HG03469 (cell line): ENCODE results near the gene SPARC.
"Not testable (repeated sequence)": the region's sequence is repeated elsewhere in the genome, so short reads cannot be mapped to it uniquely, and the experiment has no call there.

Experiments
- ATAC-seq: cut with Tn5 transposase; IDR thresholded peaks from one replicate; pipeline ENCODE4 v1.9.1; 2021; ENCODE audit warnings: mild to moderate bottlenecking, moderate library complexity, moderate number of reproducible peaks; ENCODE audit not compliant: unreplicated experiment

SPARC gene

GRCh38 chr5:151686674-151687407 is at the start of gene SPARC:
SPARC (minus strand) TSS chr5:151686915; CDS start chr5:151676188, 10,727 bp downstream.
- no peak for ATAC-seq

- no peak for ATAC-seq
These were observed 48.9 kb upstream of the SPARC start for GRCh38 chr5:151735646-151736045.

GRCh38 chr5:151734064-151734408 is 47.3 kb upstream of the SPARC start:
- no peak for ATAC-seq

GRCh38 chr5:151733358-151734063 is 46.8 kb upstream of the SPARC start:
- ATAC-seq: no peak

GRCh38 chr5:151730381-151730780 is 43.7 kb upstream of the SPARC start:
- no peak for ATAC-seq

- not testable (repeated sequence) for ATAC-seq
These were observed 42.9 kb upstream of the SPARC start for GRCh38 chr5:151729597-151729996.

- ATAC-seq: no peak
These were observed 37.6 kb upstream of the SPARC start for GRCh38 chr5:151724360-151724759.

GRCh38 chr5:151722546-151722945 is 35.8 kb upstream of the SPARC start:
- no peak for ATAC-seq

- ATAC-seq: no peak
These were observed 35.2 kb upstream of the SPARC start for GRCh38 chr5:151721812-151722391.

- ATAC-seq: peak; percentile 79
These were observed 34.5 kb upstream of the SPARC start for GRCh38 chr5:151721087-151721646.

- ATAC-seq: no peak
These were observed 33.5 kb upstream of the SPARC start for GRCh38 chr5:151720215-151720614.

- no peak for ATAC-seq
These were observed 32.7 kb upstream of the SPARC start for GRCh38 chr5:151719228-151720000.

- ATAC-seq: no peak
These were observed 31.9 kb upstream of the SPARC start for GRCh38 chr5:151718646-151719045.

- ATAC-seq: no peak
These were observed 31.4 kb upstream of the SPARC start for GRCh38 chr5:151718153-151718552.

- ATAC-seq: no peak
These were observed 30.7 kb upstream of the SPARC start for GRCh38 chr5:151717416-151717815.

GRCh38 chr5:151709109-151709735 is 22.5 kb upstream of the SPARC start:
- ATAC-seq: no peak

GRCh38 chr5:151708126-151708525 is 21.4 kb upstream of the SPARC start:
- no peak for ATAC-seq

- ATAC-seq: no peak
These were observed 20.9 kb upstream of the SPARC start for GRCh38 chr5:151707567-151707966.

GRCh38 chr5:151706906-151707305 is 20.2 kb upstream of the SPARC start:
- ATAC-seq: no peak

GRCh38 chr5:151703780-151704179 is 17.1 kb upstream of the SPARC start:
- no peak for ATAC-seq

GRCh38 chr5:151703227-151703626 is 16.5 kb upstream of the SPARC start:
- peak; percentile 92 for ATAC-seq
